ENCODE results near the gene SCUBE2.

The SCUBE2 gene

DNA sequence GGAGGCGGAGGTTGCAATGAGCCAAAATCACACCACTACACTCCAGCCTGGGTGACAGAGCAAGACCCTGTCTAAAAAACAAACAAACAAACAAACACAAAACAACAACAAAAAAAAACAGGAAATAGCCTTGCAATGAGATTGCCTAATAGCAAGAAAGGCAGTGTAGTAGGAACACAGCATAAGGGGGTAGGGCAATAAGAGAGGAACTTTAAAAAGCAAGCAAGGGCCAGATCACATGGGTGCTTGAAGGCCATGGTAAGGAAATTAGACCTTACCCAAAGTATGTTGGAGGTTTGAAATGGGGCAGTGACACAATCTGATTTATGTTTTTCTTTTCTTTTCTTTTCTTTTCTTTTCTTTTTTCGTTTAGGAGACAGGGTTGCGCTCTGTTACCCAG, 52.9 kb downstream of the SCUBE2 start:
- in situ Hi-C loops (cut with HindIII; ENCODE audit: low pct_ligation_motif_present, low sequenced_read_pairs), result no loop called here
- Histone ChIP-seq H3K27me3 (replicated peaks) (no peaks in the 10 kb centered on the region), H3K4me3 (ENCODE audit: low read depth, low read length) (no peak overlapping the region), H3K27ac (no peak overlapping the region), H3K36me3 (replicated peaks) (no peaks in the 10 kb centered on the region)
- TF ChIP-seq, protein P1, sequence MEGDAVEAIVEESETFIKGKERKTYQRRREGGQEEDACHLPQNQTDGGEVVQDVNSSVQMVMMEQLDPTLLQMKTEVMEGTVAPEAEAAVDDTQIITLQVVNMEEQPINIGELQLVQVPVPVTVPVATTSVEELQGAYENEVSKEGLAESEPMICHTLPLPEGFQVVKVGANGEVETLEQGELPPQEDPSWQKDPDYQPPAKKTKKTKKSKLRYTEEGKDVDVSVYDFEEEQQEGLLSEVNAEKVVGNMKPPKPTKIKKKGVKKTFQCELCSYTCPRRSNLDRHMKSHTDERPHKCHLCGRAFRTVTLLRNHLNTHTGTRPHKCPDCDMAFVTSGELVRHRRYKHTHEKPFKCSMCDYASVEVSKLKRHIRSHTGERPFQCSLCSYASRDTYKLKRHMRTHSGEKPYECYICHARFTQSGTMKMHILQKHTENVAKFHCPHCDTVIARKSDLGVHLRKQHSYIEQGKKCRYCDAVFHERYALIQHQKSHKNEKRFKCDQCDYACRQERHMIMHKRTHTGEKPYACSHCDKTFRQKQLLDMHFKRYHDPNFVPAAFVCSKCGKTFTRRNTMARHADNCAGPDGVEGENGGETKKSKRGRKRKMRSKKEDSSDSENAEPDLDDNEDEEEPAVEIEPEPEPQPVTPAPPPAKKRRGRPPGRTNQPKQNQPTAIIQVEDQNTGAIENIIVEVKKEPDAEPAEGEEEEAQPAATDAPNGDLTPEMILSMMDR (IDR thresholded peaks at IDR 0.05; ENCODE audit: low read depth, low read length, missing control alignments), result no peak
- no peak for DNase-seq

DNA sequence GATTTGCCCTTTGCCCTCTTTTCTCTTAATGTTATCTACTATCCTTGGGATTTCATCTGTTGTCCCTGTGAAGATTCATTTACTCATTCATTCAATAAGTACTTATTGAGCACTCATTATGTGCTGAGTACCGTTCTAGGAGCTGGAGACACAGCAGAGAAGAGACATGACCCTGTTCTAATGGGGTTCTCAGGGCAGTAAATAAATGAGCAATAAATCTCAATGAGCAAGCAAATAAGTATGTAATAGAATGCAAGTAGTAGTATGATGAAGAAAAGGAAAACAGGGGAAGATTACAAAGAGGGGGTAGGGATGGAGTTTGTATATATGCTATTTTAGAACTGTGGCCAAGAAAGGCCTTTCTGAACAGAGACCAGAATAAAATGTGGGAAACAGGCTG, 53.4 kb downstream of the SCUBE2 start:
- TF ChIP-seq, protein P1 (IDR thresholded peaks at IDR 0.05; ENCODE audit: low read depth, low read length, missing control alignments), result no peak
- DNase-seq, result no peak
- Histone ChIP-seq H3K4me3 (ENCODE audit: low read depth, low read length) (no peak overlapping the region), H3K27ac (no peak overlapping the region), H3K36me3 (replicated peaks) (no peaks in the 10 kb centered on the region), H3K27me3 (replicated peaks) (no peaks in the 10 kb centered on the region)
- in situ Hi-C loops (cut with HindIII; ENCODE audit: low pct_ligation_motif_present, low sequenced_read_pairs), result no loop called here

DNA sequence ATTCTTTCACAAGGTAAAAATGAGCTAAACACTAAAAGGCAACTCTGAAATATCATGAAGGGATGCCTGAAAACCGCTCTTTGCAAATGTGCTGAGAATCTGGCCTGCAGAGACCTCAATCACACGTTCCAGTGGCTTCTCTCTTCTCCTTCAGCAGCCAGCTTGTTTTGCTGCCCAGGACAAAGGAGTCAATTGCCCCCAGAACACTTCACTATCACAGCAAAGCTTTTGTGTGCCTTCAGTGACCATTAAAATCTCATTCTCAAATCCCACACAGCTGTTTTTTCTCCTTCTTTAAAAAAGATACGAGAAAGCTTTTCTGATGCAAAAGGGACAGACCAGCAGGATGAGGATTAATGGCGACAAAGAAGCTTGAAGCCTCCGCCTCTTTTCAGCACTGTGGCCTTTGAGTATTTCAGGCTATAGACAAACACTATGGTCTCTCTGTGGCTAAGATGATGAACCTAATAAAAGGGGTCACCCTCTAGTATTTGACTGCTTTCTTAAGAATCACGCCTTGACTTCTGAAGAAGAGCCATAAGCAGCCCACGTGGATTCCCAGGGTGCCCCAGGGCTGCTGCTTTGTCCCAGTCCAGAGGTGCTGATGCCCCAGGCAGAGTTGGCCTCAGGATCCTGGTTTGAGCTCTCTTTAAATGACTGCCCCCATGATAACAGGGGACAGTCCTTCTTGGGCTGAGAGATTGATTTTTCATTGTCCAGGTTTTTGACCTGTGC, 54.2 kb downstream of the SCUBE2 start:
- no peak for DNase-seq
- Histone ChIP-seq H3K36me3 (replicated peaks) (no peaks in the 10 kb centered on the region), H3K27ac (no peak overlapping the region), H3K4me3 (ENCODE audit: low read depth, low read length) (no peak overlapping the region), H3K27me3 (replicated peaks) (no peaks in the 10 kb centered on the region)
- TF ChIP-seq, protein P1 (IDR thresholded peaks at IDR 0.05; ENCODE audit: low read depth, low read length, missing control alignments), result no peak
- in situ Hi-C loops (cut with HindIII; ENCODE audit: low pct_ligation_motif_present, low sequenced_read_pairs), result no loop called here

DNA sequence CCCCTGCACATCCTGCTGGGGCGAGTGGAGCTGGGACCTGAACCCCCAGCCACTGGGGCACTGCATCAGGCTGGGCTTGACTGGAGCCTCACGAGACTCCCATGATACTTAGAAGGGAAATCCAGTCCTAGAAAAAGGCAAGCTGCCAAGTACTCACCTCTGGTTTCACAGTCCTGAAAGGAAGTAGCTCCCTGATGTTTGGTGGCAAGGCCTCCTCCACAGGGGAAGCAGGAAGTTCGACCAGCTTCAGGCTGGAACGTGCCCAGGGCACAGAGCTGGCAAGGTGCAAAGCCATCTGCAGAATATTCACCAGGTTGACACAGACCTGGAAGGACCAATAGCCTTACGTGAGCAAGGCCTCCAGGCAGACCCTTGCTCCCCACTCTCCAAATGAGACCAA, 60.8 kb downstream of the SCUBE2 start:
- TF ChIP-seq, protein P1 (IDR thresholded peaks at IDR 0.05; ENCODE audit: low read depth, low read length, missing control alignments), result no peak
- no peak overlapping the region for H3K27ac ChIP-seq
- in situ Hi-C loops (cut with HindIII; ENCODE audit: low pct_ligation_motif_present, low sequenced_read_pairs), result no loop called here

DNA sequence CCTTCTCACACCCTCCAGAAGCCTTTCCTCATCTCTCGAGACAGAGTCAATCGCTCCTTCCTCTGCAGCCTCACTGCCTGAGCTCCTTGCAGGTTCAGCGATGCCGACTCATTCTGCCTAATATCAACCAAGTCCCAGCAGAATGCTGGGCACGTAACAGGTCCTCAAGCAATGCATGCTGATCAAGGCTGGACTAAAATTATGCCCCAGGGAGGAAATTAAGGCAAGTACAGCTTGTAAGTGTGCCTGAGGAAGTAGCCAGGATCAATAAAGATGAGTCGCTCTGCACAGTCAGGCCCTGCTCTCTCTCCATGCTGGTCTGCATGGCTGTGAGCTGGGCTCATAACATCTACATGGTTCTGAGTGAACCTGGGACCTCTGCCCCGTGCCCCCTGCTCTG, 62.0 kb downstream of the SCUBE2 start:
- no peaks in the 10 kb centered on the region for H3K36me3 ChIP-seq (replicated peaks)
- H3K4me3 ChIP-seq (ENCODE audit: low read depth, low read length), result no peak overlapping the region
- TF ChIP-seq, protein P1 (IDR thresholded peaks at IDR 0.05; ENCODE audit: low read depth, low read length, missing control alignments), result no peak
- H3K27ac ChIP-seq, result no peak overlapping the region
- DNase-seq, result no peak
- no peaks in the 10 kb centered on the region for H3K27me3 ChIP-seq (replicated peaks)
- in situ Hi-C loops (cut with HindIII; ENCODE audit: low pct_ligation_motif_present, low sequenced_read_pairs), result no loop called here

More for the DNA sequence above, 60.8 kb downstream of the SCUBE2 start:
- no peak for DNase-seq
- Histone ChIP-seq H3K36me3 (replicated peaks) (no peaks in the 10 kb centered on the region), H3K27me3 (replicated peaks) (no peaks in the 10 kb centered on the region), H3K4me3 (ENCODE audit: low read depth, low read length) (no peak overlapping the region)

DNA sequence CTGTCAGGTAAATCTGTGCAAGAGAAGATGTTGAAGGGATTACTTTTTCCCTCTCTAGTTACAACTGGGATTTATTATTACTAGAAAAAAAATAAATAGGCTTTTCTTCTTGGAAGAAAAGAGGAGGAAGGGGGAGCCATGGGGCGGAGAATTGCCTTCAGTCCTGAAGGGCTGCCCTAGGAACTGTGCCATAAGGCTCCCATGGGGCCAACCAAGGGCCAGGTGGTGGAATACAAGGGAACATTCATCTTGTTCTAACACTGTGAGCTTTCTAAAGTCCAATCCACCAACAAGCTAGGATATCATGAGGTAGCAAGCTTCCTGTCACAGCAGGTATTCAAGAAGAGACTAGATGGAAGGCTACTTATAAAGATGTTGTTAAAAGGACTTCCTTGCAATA, 62.8 kb downstream of the SCUBE2 start:
- TF ChIP-seq, protein P1 (IDR thresholded peaks at IDR 0.05; ENCODE audit: low read depth, low read length, missing control alignments), result no peak
- no peak for DNase-seq
- Histone ChIP-seq H3K27ac (no peak overlapping the region), H3K36me3 (replicated peaks) (no peaks in the 10 kb centered on the region), H3K4me3 (ENCODE audit: low read depth, low read length) (no peak overlapping the region), H3K27me3 (replicated peaks) (no peaks in the 10 kb centered on the region)
- in situ Hi-C loops (cut with HindIII; ENCODE audit: low pct_ligation_motif_present, low sequenced_read_pairs), result no loop called here
